ENCODE data around the gene ZRANB2.

GRCh38 chr1:71045463-71046028 is 35.3 kb downstream of the ZRANB2 start:
- TF ChIP-seq ZNF274 (IDR thresholded peaks at IDR 0.05; ENCODE audit: low read depth, low read length) (no peak), YY1 (IDR thresholded peaks at IDR 0.05; ENCODE audit: insufficient read depth, insufficient read length) (no peak)

Data from NT2/D1 (cell line).